ENCODE measurements around the gene ZCCHC14. TPM values are rescaled to one million over a fixed set of nuclear protein-coding genes. Genes with fewer than 3 reads are reported as not detected.
A peak's percentile ranks its signal among the peaks of the same experiment; 100 is the strongest.

ZCCHC14 gene
- total RNA-seq, 4 donors from 2014 or later = 8.3 to 19.6 (median 14.7) TPM

GRCh38 chr16:87409781-87410180 is 83.0 kb downstream of the ZCCHC14 start:
- intact Hi-C loops (cut with DNase I) = no loop called here
- Histone ChIP-seq H3K9me3 (no peaks in the 10 kb centered on the region), H3K4me3 (no peak overlapping the region), H3K4me1 (peaks cover 0 to 13% (median 0%) of the 10 kb centered on the region in 3 donors), H3K27ac (no peak overlapping the region), H3K36me3 (peaks cover 20 to 97% (median 23%) of the 10 kb centered on the region in 3 donors), H3K27me3 (no peaks in the 10 kb centered on the region)
- 75 to 77% methylated on average over 4 to 10 of the region's 13 CpGs for WGBS, 2 donors
- TF ChIP-seq, protein P1, sequence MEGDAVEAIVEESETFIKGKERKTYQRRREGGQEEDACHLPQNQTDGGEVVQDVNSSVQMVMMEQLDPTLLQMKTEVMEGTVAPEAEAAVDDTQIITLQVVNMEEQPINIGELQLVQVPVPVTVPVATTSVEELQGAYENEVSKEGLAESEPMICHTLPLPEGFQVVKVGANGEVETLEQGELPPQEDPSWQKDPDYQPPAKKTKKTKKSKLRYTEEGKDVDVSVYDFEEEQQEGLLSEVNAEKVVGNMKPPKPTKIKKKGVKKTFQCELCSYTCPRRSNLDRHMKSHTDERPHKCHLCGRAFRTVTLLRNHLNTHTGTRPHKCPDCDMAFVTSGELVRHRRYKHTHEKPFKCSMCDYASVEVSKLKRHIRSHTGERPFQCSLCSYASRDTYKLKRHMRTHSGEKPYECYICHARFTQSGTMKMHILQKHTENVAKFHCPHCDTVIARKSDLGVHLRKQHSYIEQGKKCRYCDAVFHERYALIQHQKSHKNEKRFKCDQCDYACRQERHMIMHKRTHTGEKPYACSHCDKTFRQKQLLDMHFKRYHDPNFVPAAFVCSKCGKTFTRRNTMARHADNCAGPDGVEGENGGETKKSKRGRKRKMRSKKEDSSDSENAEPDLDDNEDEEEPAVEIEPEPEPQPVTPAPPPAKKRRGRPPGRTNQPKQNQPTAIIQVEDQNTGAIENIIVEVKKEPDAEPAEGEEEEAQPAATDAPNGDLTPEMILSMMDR (IDR thresholded peaks at IDR 0.05) = no peak
- TF ChIP-seq POLR2A (IDR thresholded peaks at IDR 0.05) = no peak
- no peak for DNase-seq

GRCh38 chr16:87409153-87409552 is 83.7 kb downstream of the ZCCHC14 start:
- Histone ChIP-seq H3K4me1 (peaks cover 0 to 13% (median 0%) of the 10 kb centered on the region in 3 donors), H3K27ac (no peak overlapping the region), H3K9me3 (no peaks in the 10 kb centered on the region), H3K27me3 (no peaks in the 10 kb centered on the region), H3K4me3 (no peak overlapping the region), H3K36me3 (peaks cover 19 to 97% (median 20%) of the 10 kb centered on the region in 3 donors)
- 89 to 90% methylated on average over 13 of the region's 13 CpGs for WGBS, 2 donors
- no peak for TF ChIP-seq POLR2A (IDR thresholded peaks at IDR 0.05)
- TF ChIP-seq, protein P1 (IDR thresholded peaks at IDR 0.05) = no peak
- intact Hi-C loops (cut with DNase I) = no loop called here
- DNase-seq = no peak

DNA sequence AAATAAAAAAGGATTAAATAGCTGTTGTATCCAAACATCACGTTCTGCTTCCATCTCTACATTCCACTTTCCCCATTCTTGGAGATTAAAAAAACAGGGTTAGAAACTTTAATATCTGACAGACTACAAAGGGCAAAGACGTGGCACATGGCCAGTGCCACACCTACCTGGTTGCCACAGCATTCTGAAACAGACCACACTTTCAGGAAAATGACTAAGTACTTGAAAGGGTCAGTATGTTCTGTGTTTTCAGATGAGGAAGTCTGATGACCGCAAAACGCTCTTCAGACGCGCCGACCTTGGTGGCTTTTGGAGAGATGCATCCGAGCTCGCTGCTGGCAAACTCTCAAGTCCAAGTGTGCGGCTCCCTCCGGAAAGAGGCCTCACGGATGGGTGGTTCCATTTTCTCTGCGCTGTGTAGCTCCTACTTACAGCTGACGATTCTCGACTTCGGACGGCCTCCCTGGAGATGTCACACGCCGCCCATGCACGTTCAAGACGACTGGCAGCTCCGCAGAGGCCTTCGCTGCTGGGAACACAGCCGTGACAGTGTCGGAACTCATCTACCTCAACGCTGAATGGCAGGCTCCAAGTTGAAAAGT is 85.2 kb downstream of the ZCCHC14 start:
- Histone ChIP-seq H3K4me3 (no peak overlapping the region), H3K36me3 (peaks cover 17 to 97% (median 19%) of the 10 kb centered on the region in 3 donors), H3K27me3 (no peaks in the 10 kb centered on the region), H3K4me1 (peaks cover 0 to 13% (median 0%) of the 10 kb centered on the region in 3 donors), H3K9me3 (no peaks in the 10 kb centered on the region), H3K27ac (peak overlapping the region in 3 of 4 donors; percentile 27 to 67 (median 61))
- intact Hi-C loops (cut with DNase I) = no loop called here
- no peak for DNase-seq
- TF ChIP-seq, protein P1 (IDR thresholded peaks at IDR 0.05) = no peak
- TF ChIP-seq POLR2A (IDR thresholded peaks at IDR 0.05) = peak in 1 of 4 donors; percentile 17
- 62 to 86% methylated on average over 26 of the region's 26 CpGs for WGBS, 2 donors

DNA sequence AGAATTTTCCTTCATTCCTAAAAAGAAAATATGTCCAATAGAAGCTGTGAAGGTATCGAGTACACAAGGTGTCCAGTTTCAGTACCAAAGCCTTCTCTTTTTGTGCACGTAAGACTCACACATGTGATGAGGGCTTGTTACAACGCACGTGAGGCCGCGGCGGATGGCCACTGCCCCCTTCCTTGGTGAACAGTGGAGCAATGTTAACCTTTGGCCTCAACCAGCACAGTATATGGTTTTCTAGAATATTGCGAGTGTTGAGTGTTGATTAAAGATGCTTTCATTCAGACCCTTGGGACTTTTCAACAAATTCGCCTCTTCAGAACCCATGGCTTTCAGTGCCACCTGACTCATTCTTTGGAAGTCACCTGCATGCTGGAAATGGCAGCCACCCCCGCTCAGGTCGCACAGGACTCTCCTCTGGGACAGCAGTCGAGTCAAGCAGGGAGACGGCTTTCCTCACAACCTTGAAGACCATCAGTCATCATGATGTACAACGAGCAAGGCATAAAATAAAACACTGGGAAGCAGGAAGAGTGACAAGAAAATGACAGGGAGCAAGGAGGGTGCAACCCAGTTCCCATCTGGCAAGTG is 86.2 kb downstream of the ZCCHC14 start:
- DNase-seq = no peak

More for the DNA sequence above, 86.2 kb downstream of the ZCCHC14 start:
- peak overlapping the region in 3 of 4 donors; percentile 27 to 67 (median 58) for H3K27ac ChIP-seq
- peaks cover 6 to 97% (median 8%) of the 10 kb centered on the region in 3 donors for H3K36me3 ChIP-seq
- no peaks in the 10 kb centered on the region for H3K27me3 ChIP-seq
- intact Hi-C loops (cut with DNase I) = no loop called here
- H3K9me3 ChIP-seq = no peaks in the 10 kb centered on the region
- H3K4me1 ChIP-seq = peaks cover 0 to 13% (median 0%) of the 10 kb centered on the region in 3 donors
- 86 to 90% methylated on average over 8 to 12 of the region's 14 CpGs for WGBS, 2 donors
- TF ChIP-seq, protein P1 (IDR thresholded peaks at IDR 0.05) = no peak
- no peak for TF ChIP-seq POLR2A (IDR thresholded peaks at IDR 0.05)
- H3K4me3 ChIP-seq = no peak overlapping the region

Measured in esophagus squamous epithelium (tissue), 5 donors.